Measurements from ENCODE around the gene TCERG1L. TPM values are rescaled to one million over a fixed set of nuclear protein-coding genes. Genes with fewer than 3 reads are reported as not detected.

The TCERG1L gene
- total and polyA plus RNA-seq, 9 of the 15 experiments (the other 6 are each of a cell fraction or from before 2014, with no cell fraction given): not detected

DNA sequence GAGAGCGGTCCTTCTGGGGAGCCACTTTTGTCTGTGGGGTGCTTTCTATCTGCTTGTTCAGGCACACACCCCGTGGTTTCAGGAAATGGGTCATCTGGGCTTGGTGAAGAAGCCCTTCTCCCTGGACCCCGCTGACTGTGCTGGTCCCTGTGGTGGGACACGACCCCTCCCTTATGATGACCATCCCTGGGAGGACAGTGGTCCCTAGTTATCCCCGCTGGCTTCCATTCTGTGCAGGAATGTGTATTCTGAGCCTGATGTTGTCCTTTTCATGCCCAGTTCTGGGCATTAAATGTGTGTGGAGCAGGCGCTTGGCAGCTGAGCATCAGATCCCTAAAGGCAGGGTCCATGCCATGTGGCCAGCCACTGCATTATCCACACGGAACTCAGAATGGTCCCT lies 71.6 kb downstream of the TCERG1L start:
- Histone ChIP-seq H3K9me1 (ENCODE audit: control insufficient read depth, insufficient read depth, low read length) (no peaks in the 10 kb centered on the region), H3K4me3 (no peak overlapping the region), H2AFZ (ENCODE audit: low read depth, low read length) (no peak overlapping the region), H3K79me2 (ENCODE audit: control insufficient read depth, insufficient read depth, low read length) (no peaks in the 10 kb centered on the region), H3K36me3 (ENCODE audit: control insufficient read depth, insufficient read depth, low read length) (no peaks in the 10 kb centered on the region), H3K4me1 (replicated peaks in 1 of 2; ENCODE audit: control insufficient read depth in 2 of 2, insufficient read depth in 2 of 2, low read length in 2 of 2) (no peaks in the 10 kb centered on the region), H3K4me2 (ENCODE audit: insufficient read depth, low read length) (no peak overlapping the region), H3K9me3 (replicated peaks; ENCODE audit: control insufficient read depth, insufficient read depth, low read depth, low read length) (no peaks in the 10 kb centered on the region), H3K9ac (ENCODE audit: insufficient read depth in 1 of 2, low read depth in 2 of 2, low read length in 2 of 2) (no peak overlapping the region), H3K27ac (ENCODE audit: extremely low read depth, low read depth, low read length) (no peak overlapping the region), H3K27me3 (ENCODE audit: control insufficient read depth in 2 of 2, insufficient read depth in 2 of 2, low read length in 2 of 2) (peaks cover 0 to 26% of the 10 kb centered on the region in 2 experiments; a peak in 2 of 5 replicates), H4K20me1 (replicated peaks; ENCODE audit: control insufficient read depth, insufficient read depth, low read length) (no peaks in the 10 kb centered on the region)
- TF ChIP-seq CREB1 (IDR thresholded peaks at IDR 0.05) (no peak), CREB1 (CRISPR knock-in tag; IDR thresholded peaks at IDR 0.05) (no peak)
- ATAC-seq (no peak), DNase-seq (ENCODE audit: extremely low read depth in 1 of 4, low spot score in 3 of 4) (no peak), FAIRE-seq (no peak)
- in situ Hi-C loops (cut with MboI): no loop called here
- 0% methylated on average over 3 of the region's 7 CpGs for WGBS (ENCODE audit: insufficient coverage, low coverage, missing lambda C conversion rate)
- no TSS peak for BruUV-seq (replicated peaks)
- ChIA-PET POLR2A (no interaction called here), CTCF (ENCODE audit: low intra/inter-chr PET ratio) (no interaction called here)
- intact Hi-C loops (cut with micrococcal nuclease): no loop called here

DNA sequence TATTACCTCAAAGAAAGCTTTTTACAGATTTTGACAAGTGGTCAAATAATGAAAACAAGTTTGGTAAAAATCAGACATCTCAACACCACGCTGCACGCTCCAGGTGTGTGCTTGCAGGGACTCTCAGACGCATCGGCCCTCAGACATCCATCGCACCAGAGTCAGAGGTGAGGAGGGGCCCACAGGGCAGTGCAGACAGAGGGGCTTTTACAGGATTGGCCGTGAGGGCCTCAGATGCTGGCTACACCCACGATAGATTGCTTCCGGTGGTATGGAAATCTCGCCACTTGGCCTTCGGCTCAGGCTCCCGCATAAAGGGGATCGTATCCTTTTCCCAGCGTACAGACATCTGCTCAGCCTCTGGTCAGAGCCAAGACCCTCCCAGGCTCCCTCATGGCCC lies 72.1 kb downstream of the TCERG1L start:
- BruUV-seq (replicated peaks): no TSS peak
- ATAC-seq: no peak
- POLR2A ChIA-PET: no interaction called here
- Histone ChIP-seq H4K20me1 (replicated peaks; ENCODE audit: control insufficient read depth, insufficient read depth, low read length) (no peaks in the 10 kb centered on the region), H3K36me3 (ENCODE audit: control insufficient read depth, insufficient read depth, low read length) (no peaks in the 10 kb centered on the region), H3K9me3 (replicated peaks; ENCODE audit: control insufficient read depth, insufficient read depth, low read depth, low read length) (no peaks in the 10 kb centered on the region), H3K79me2 (ENCODE audit: control insufficient read depth, insufficient read depth, low read length) (no peaks in the 10 kb centered on the region), H3K27ac (ENCODE audit: extremely low read depth, low read depth, low read length) (no peak overlapping the region), H3K4me1 (replicated peaks in 1 of 2; ENCODE audit: control insufficient read depth in 2 of 2, insufficient read depth in 2 of 2, low read length in 2 of 2) (no peaks in the 10 kb centered on the region), H3K27me3 (ENCODE audit: control insufficient read depth in 2 of 2, insufficient read depth in 2 of 2, low read length in 2 of 2) (peaks cover 0 to 26% of the 10 kb centered on the region in 2 experiments; a peak in 2 of 5 replicates), H2AFZ (ENCODE audit: low read depth, low read length) (no peak overlapping the region), H3K9me1 (ENCODE audit: control insufficient read depth, insufficient read depth, low read length) (no peaks in the 10 kb centered on the region), H3K9ac (ENCODE audit: insufficient read depth in 1 of 2, low read depth in 2 of 2, low read length in 2 of 2) (no peak overlapping the region), H3K4me3 (no peak overlapping the region), H3K4me2 (ENCODE audit: insufficient read depth, low read length) (no peak overlapping the region)
- WGBS (ENCODE audit: insufficient coverage, low coverage, missing lambda C conversion rate): 2% methylated on average over 12 of the region's 13 CpGs
- CTCF ChIA-PET (ENCODE audit: low intra/inter-chr PET ratio): no interaction called here
- no peak for FAIRE-seq
- DNase-seq (ENCODE audit: extremely low read depth in 1 of 4, low spot score in 3 of 4): no peak
- intact Hi-C loops (cut with micrococcal nuclease): no loop called here
- TF ChIP-seq ZNF146 (CRISPR knock-in tag; IDR thresholded peaks at IDR 0.05; ENCODE audit: unreplicated experiment) (no peak), RBM14 (IDR thresholded peaks at IDR 0.05; ENCODE audit: borderline replicate concordance, insufficient read depth, low read depth, low read length) (no peak), PTRF (tag; IDR thresholded peaks at IDR 0.05) (no peak), BRD9 (IDR thresholded peaks at IDR 0.05; ENCODE audit: low read depth, partially characterized antibody) (no peak), ZNF282 (CRISPR knock-in tag; IDR thresholded peaks at IDR 0.05) (no peak), HNRNPUL1 (IDR thresholded peaks at IDR 0.05; ENCODE audit: low read length) (no peak), ZFP1 (CRISPR knock-in tag; IDR thresholded peaks at IDR 0.05) (no peak), THRAP3 (IDR thresholded peaks at IDR 0.05; ENCODE audit: borderline replicate concordance) (no peak), CREBBP (IDR thresholded peaks at IDR 0.05; ENCODE audit: low read depth, low read length) (no peak), MCM5 (IDR thresholded peaks at IDR 0.05; ENCODE audit: low read depth) (no peak)
- TF ChIP-seq, protein P1, sequence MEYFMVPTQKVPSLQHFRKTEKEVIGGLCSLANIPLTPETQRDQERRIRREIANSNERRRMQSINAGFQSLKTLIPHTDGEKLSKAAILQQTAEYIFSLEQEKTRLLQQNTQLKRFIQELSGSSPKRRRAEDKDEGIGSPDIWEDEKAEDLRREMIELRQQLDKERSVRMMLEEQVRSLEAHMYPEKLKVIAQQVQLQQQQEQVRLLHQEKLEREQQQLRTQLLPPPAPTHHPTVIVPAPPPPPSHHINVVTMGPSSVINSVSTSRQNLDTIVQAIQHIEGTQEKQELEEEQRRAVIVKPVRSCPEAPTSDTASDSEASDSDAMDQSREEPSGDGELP (CRISPR knock-in tag; IDR thresholded peaks at IDR 0.05; ENCODE audit: borderline replicate concordance): no peak
- in situ Hi-C loops (cut with MboI): no loop called here
